Activated naive CD4-positive, alpha-beta T cell treated with anti-CD3 and anti-CD28 coated beads, Interleukin-2, amount 50 U/mL, for 72 hours (primary cell): ENCODE results near the gene PRXL2B. TPM values are rescaled to one million over a fixed set of nuclear protein-coding genes. Genes with fewer than 3 reads are reported as not detected.

ENCODE experiments used
- ATAC-seq, 2 donors: fragments of 150-1000 bp; cut with Tn5 transposase; 2 replicates each; pipeline ENCODE4 v1.10.0; 2021; ENCODE audit warnings: mild to moderate bottlenecking in 2 of 2, moderate library complexity in 2 of 2
- DNase-seq, 2 donors: peaks; one replicate each; pipeline ENCODE4 v3.0.0; 2021 to 2022; ENCODE audit warnings: low spot score in 2 of 2
- H3K27ac Mint-ChIP-seq, 2 donors: one replicate each; pipeline ENCODE4 v1.8.0; 2022; ENCODE audit warnings: mild to moderate bottlenecking in 2 of 2, mixed read lengths in 2 of 2
- H3K36me3 Mint-ChIP-seq, 2 donors: one replicate each; pipeline ENCODE4 v1.8.0; 2022; ENCODE audit warnings: mixed read lengths in 2 of 2
- H3K9me3 Mint-ChIP-seq, 2 donors: one replicate each; pipeline ENCODE4 v1.8.0; 2022; ENCODE audit warnings: mixed read lengths in 2 of 2
- total RNA-seq, 2 donors: library from RNA; stranded (reverse); gene quantifications; one replicate each; pipeline ENCODE4 v1.2.3, GENCODE V29; 2022

The PRXL2B gene
- total RNA-seq, 2 donors from 2014 or later, result 34.7 to 38.8 TPM

- DNase-seq (no peak), ATAC-seq (no peak)
- H3K9me3 Mint-ChIP-seq, result peaks cover 8 to 11% of the 10 kb centered on the region in 2 donors
- peaks cover 7 to 8% of the 10 kb centered on the region in 2 donors for H3K36me3 Mint-ChIP-seq
- no peak overlapping the region for H3K27ac Mint-ChIP-seq
These were observed 43.3 kb downstream of the PRXL2B start for GRCh38 chr1:2629627-2630497.

DNA sequence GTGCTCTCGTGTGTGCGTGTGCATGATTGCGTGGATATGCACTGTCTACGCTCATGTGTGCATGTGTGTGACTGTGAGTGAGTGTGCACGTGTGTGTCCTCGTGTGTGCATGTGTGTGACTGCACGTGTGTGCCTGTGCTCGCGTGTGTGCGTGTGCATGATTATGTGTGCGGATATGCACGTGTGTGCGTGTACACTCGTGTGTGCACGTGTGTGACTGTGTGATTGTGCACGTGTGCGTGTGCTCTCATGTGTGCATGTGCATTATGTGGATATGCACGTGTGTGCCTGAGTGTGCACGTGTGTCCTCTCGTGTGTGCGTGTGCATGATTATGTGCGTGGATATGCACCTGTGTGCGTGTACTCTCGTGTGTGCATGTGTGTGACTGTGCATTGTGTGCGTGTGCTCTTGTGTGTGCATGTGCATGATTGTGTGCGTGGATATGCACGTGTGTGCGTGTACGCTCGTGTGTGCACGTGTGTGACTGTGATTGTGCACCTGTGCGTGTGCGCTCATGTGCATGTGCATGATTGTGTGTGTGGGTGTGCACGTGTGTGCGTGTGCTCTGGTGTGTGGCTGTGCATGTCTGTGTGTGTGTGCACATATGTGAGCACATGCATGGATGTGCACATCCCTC is 44.0 kb downstream of the PRXL2B start:
- Mint-ChIP-seq H3K27ac (no peak overlapping the region), H3K36me3 (peaks cover 7 to 8% of the 10 kb centered on the region in 2 donors), H3K9me3 (peaks cover 8 to 11% of the 10 kb centered on the region in 2 donors)
- ATAC-seq, result no peak
- no peak for DNase-seq

GRCh38 chr1:2631136-2632050 is 44.8 kb downstream of the PRXL2B start:
- DNase-seq (no peak), ATAC-seq (no peak)
- H3K27ac Mint-ChIP-seq, result no peak overlapping the region
- peaks cover 8 to 11% of the 10 kb centered on the region in 2 donors for H3K9me3 Mint-ChIP-seq
- H3K36me3 Mint-ChIP-seq, result peaks cover 8 to 13% of the 10 kb centered on the region in 2 donors

GRCh38 chr1:2632051-2632430 is 45.5 kb downstream of the PRXL2B start:
- peaks cover 8 to 16% of the 10 kb centered on the region in 2 donors for H3K9me3 Mint-ChIP-seq
- DNase-seq, result no peak
- peaks cover 8 to 20% of the 10 kb centered on the region in 2 donors for H3K36me3 Mint-ChIP-seq
- no peak for ATAC-seq
- no peak overlapping the region for H3K27ac Mint-ChIP-seq

DNA sequence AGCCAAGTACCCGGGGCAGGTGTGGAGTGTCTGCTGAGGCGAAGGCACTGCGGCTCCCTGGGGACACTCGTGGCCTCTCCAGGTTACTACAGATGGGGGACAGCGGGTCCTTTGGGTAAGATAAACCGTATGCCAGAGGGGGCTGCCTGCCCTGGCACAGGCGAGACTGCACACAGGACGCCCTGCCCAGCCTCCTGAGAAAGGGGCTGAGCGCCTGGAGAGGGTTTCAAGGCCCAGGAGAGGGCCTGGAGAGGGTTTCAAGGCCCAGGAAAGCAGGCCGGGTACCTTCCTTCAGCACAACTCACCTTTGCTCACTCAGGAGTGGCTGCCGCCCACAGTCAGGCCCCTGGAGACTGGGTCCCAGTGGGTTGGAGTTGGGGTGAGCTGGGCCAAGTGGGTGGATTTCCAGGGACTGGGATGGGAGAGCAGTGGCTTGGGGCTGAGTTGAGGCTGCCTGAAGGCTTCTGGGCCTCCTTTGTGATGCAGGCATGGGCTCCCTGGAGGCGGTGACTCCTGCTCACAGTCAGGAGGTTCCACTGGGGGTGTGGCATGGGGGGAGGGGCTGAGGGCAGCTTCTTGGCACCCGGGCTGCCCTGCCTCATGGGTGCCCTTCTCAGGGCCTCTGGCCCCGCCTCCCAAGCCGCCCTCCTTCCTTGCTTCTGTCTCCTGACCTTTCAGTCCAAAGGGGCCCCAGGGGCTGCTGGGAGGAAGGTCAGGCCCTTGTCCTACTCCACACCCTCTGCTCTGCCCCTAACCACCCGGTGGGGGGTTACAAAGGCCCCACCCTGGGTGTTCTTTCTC is 46.2 kb downstream of the PRXL2B start, which contains the start of gene MMEL1:
MMEL1 (minus strand) TSS at position 456 of the 801 bp plus-strand sequence. CDS start 3,532 bp downstream, outside the sequence.
- H3K36me3 Mint-ChIP-seq, result peaks cover 8 to 24% of the 10 kb centered on the region in 2 donors
- ATAC-seq, result no peak
- peaks cover 8 to 19% of the 10 kb centered on the region in 2 donors for H3K9me3 Mint-ChIP-seq
- no peak for DNase-seq
- no peak within 1 kb of the TSS for H3K27ac Mint-ChIP-seq

DNA sequence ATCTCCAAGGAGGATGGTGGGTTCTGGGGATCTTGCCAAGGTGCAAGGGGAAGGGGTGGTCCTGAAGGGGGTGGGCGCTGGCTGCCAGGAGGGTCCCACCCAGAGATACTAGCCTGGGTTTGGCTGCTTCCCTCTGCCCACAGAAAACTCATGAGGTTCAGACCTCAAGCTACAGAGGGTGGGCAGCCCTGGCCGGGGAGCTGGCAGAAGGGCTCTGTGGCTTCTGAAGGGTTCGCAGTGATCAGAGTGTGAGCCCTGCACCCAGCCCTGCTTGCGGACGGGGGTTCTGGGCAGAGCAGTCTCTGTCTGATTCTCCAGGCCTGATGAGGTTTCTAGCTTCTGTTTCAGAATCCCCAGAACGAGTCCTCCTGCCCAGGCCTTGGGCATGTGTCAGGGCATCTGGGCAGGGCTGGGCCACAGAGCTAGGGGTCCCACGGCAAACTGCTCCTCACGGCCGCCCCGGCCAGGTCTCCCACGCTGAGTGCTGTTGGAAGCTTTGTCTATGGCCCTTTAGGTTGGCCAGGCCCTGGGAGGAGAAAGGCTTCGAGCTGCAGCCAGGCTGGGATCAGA is 46.9 kb downstream of the PRXL2B start:
- no peak overlapping the region for H3K27ac Mint-ChIP-seq
- peaks cover 8 to 19% of the 10 kb centered on the region in 2 donors for H3K9me3 Mint-ChIP-seq
- ATAC-seq (no peak), DNase-seq (no peak)
- H3K36me3 Mint-ChIP-seq, result peaks cover 8 to 24% of the 10 kb centered on the region in 2 donors

DNA sequence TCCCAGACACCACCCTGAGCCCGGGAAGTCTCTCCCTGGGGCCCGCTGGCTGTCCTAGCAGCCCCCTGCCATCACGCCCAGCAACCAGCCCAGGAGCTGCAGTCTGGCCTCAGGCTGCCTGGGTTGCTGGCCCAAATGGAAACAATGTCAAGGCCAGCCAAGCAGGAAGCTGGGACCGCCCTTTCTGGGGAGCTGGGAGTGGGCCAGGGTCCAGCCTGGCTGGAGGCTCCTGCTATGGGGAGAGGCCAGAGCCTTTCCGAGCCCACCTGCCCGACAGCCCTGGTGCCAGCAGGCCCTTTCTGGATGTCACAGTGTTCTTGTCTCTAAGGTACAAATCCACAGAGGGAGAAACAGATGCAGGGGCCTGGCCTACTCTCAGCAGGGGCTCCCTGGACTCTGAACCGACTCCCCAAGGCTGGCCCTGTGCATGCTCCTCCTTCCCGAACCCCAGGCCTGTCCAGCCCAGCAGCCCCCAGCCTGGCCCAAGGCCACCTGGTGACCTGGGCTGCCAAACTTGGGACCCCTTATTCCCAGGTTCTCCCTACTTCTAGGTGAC is 47.4 kb downstream of the PRXL2B start:
- DNase-seq, result no peak
- H3K9me3 Mint-ChIP-seq, result peaks cover 8 to 19% of the 10 kb centered on the region in 2 donors

DNA sequence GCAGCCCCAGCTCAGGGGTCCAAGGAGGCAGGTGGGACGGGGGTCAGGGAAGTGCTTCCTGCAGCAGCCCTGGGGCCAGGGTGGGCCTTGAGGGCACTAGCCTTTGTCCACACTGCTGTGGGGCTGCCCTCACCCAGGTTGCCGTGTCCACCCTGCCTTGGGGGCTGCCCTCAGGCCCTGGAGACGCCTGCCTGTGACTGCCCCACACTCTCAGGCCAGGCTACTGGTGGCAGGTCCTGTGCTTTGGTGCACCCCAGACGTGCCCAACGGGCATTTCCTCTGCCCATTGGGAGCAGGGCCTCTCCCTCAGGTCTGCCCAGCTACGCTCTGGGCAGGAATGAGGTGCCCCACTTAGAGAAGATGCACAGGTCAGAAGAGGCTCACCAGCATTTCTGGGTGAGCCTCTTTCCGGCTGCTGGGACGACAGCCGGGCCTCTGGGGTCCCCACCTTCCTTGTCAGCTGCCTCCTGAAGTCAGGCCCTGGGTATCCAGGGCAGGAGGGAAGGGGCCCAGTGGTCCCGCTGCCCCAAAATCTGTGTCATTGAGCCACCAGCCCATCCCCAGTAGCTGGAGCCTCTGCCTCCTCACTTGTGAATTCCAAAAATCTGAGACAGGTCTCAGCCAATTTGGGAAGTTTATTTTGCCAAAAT is 48.9 kb downstream of the PRXL2B start:
- DNase-seq, result no peak
- ATAC-seq, result no peak
- Mint-ChIP-seq H3K27ac (no peak overlapping the region), H3K9me3 (peaks cover 5 to 12% of the 10 kb centered on the region in 2 donors), H3K36me3 (peaks cover 5 to 22% of the 10 kb centered on the region in 2 donors)

More for the DNA sequence above, 47.4 kb downstream of the PRXL2B start:
- Mint-ChIP-seq H3K27ac (no peak overlapping the region), H3K36me3 (peaks cover 8 to 24% of the 10 kb centered on the region in 2 donors)
- no peak for ATAC-seq

DNA sequence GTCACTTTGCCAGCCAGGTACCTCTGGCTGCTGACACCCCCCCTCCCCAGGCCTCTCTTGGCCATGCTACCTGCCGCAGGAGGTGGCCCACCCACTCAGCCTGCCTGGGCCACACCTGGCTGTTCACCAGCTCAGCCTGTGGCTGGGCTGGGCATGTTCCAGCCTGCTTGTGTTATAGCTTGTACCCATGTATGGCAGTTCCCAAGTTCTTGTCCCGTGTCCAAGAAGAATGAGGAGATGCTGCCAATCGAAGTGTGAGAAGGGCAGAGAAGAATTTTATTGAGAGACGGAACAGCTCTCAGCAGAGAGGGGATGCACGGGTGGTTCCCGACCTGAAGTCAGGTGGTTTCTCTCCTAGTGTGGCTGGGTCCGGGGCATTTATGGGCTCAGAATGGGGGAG is 50.2 kb downstream of the PRXL2B start:
- Mint-ChIP-seq H3K36me3 (peaks cover 0 to 18% of the 10 kb centered on the region in 2 donors), H3K27ac (peak overlapping the region in 1 of 2 donors; percentile 52), H3K9me3 (peaks cover 0 to 8% of the 10 kb centered on the region in 2 donors)
- no peak for DNase-seq
- no peak for ATAC-seq

GRCh38 chr1:2637442-2638145 is 51.0 kb downstream of the PRXL2B start:
- Mint-ChIP-seq H3K27ac (peak overlapping the region in 1 of 2 donors; percentile 62), H3K9me3 (peaks cover 0 to 8% of the 10 kb centered on the region in 2 donors), H3K36me3 (peaks cover 0 to 18% of the 10 kb centered on the region in 2 donors)
- DNase-seq (no peak), ATAC-seq (no peak)

GRCh38 chr1:2638466-2639115 is 52.0 kb downstream of the PRXL2B start:
- peaks cover 0 to 18% of the 10 kb centered on the region in 2 donors for H3K36me3 Mint-ChIP-seq
- H3K9me3 Mint-ChIP-seq, result peaks cover 0 to 8% of the 10 kb centered on the region in 2 donors
- ATAC-seq (no peak), DNase-seq (no peak)
- H3K27ac Mint-ChIP-seq, result peak overlapping the region; percentile 62 to 77

DNA sequence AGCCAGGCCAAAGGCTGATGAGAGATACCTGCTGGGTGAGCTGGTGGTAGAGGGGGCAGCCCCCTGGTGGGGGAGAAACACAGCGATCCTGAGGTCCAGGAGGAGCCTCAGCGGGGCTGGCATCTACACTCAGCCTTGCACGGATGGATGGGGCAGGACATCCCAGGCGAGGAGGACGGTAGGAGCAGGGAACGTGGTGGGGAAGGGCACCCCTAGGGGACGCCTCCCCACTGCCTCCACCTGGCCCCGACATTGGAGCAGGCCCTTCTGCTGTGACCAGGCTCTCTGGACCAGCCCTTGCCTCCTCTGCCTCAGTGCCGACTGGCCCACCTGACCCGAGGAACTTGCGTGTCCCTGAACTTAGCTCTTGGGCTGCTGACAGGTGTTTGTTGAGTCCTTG is 52.6 kb downstream of the PRXL2B start:
- H3K9me3 Mint-ChIP-seq, result peaks cover 0 to 8% of the 10 kb centered on the region in 2 donors
- peaks cover 0 to 18% of the 10 kb centered on the region in 2 donors for H3K36me3 Mint-ChIP-seq
- DNase-seq (no peak), ATAC-seq (no peak)
- H3K27ac Mint-ChIP-seq, result peak overlapping the region; percentile 62 to 77

GRCh38 chr1:2639607-2640521 is 53.3 kb downstream of the PRXL2B start:
- Mint-ChIP-seq H3K36me3 (peaks cover 0 to 18% of the 10 kb centered on the region in 2 donors), H3K27ac (no peak overlapping the region), H3K9me3 (peaks cover 0 to 8% of the 10 kb centered on the region in 2 donors)
- DNase-seq (no peak), ATAC-seq (no peak)
